Mucosa of descending colon (tissue), 3 donors: ENCODE measurements around the gene PFKFB1. TPM values are rescaled to one million over a fixed set of nuclear protein-coding genes. Genes with fewer than 3 reads are reported as not detected.

Experiments used
- ATAC-seq: fragments of 200-7000 bp; cut with Tn5 transposase; one replicate; pipeline ENCODE4 v1.9.1; 2020; ENCODE audit warnings: mild to moderate bottlenecking, moderate library complexity
- DNase-seq, 3 donors: peaks; one replicate each; pipeline ENCODE4 v3.0.0-alpha.2; 2020
- H3K36me3 ChIP-seq: fragments of 200-600 bp; one replicate; pipeline ENCODE4 v1.8.0; 2021; ENCODE audit warnings: low read depth, mild to moderate bottlenecking
- H3K4me1 ChIP-seq: fragments of 200-600 bp; one replicate; pipeline ENCODE4 v1.8.0; 2021; ENCODE audit warnings: low read depth, mild to moderate bottlenecking
- H3K4me3 ChIP-seq: fragments of 200-600 bp; one replicate; pipeline ENCODE4 v1.8.0; 2021; ENCODE audit warnings: mild to moderate bottlenecking
- H3K9me3 ChIP-seq: fragments of 200-600 bp; one replicate; pipeline ENCODE4 v1.8.0; 2021; ENCODE audit warnings: mild to moderate bottlenecking
- intact Hi-C, 2 donors: fragments of 100-400 bp; cut with DNase I in 1 of 2; cut with micrococcal nuclease in 1 of 2; formaldehyde crosslinking; loops; one replicate each; pipeline versions ENCODE4 v1.11.0 to v1.11.1; 2022; cut with DNase I, micrococcal nuclease
- total RNA-seq, 3 donors: library from RNA; stranded (reverse); fragmentation: NEBNext Ultra II Directional in 2 of 3; extraction: Animal tissue kit (Norgen Biotek cat#: 25700) in 2 of 3; gene quantifications; one replicate each; pipeline versions ENCODE4 v1.2.1 to v1.2.4, GENCODE V29; 2021 to 2023
- TF ChIP-seq, protein P1 (sequence below): fragments of 200-600 bp; IDR thresholded peaks from one replicate; pipeline ENCODE4 v1.8.0; 2022; ENCODE audit warnings: antibody characterized with exemption, mild to moderate bottlenecking
- donor health status: DM: no; HTN: no; CAD: no; lungs with moderate emphysema.
- donor health status: DM: no; HTN: no; CAD: no.
- donor health status: DM: no; HTN: yes; CAD: no.

Gene PFKFB1
- total RNA-seq, 3 donors from 2014 or later = 0.19 to 0.29 TPM; not detected in 1

DNA sequence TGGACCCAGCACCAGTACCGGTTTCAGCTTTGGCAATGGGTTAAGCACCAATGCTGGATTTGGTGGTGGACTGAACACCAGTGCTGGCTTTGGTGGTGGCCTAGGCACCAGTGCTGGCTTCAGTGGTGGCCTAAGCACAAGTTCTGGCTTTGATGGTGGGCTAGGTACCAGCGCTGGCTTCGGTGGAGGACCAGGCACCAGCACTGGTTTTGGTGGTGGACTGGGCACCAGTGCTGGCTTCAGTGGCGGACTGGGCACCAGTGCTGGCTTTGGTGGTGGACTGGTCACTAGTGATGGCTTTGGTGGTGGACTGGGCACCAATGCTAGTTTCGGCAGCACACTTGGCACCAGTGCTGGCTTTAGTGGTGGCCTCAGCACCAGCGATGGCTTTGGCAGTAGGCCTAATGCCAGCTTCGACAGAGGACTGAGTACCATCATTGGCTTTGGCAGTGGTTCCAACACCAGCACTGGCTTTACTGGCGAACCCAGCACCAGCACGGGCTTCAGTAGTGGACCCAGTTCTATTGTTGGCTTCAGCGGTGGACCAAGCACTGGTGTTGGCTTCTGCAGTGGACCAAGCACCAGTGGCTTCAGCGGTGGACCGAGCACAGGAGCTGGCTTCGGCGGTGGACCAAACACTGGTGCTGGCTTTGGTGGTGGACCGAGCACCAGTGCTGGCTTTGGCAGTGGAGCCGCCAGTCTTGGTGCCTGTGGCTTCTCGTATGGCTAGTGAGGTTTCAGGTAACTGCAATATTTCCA, 63.5 kb downstream of the PFKFB1 start:
- intact Hi-C loops = no loop called here
- no peak for DNase-seq
- H3K36me3 ChIP-seq = no peaks in the 10 kb centered on the region
- TF ChIP-seq, protein P1, sequence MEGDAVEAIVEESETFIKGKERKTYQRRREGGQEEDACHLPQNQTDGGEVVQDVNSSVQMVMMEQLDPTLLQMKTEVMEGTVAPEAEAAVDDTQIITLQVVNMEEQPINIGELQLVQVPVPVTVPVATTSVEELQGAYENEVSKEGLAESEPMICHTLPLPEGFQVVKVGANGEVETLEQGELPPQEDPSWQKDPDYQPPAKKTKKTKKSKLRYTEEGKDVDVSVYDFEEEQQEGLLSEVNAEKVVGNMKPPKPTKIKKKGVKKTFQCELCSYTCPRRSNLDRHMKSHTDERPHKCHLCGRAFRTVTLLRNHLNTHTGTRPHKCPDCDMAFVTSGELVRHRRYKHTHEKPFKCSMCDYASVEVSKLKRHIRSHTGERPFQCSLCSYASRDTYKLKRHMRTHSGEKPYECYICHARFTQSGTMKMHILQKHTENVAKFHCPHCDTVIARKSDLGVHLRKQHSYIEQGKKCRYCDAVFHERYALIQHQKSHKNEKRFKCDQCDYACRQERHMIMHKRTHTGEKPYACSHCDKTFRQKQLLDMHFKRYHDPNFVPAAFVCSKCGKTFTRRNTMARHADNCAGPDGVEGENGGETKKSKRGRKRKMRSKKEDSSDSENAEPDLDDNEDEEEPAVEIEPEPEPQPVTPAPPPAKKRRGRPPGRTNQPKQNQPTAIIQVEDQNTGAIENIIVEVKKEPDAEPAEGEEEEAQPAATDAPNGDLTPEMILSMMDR = no peak
- no peaks in the 10 kb centered on the region for H3K9me3 ChIP-seq
- H3K4me1 ChIP-seq = no peaks in the 10 kb centered on the region
- no peak for ATAC-seq
- H3K4me3 ChIP-seq = no peak overlapping the region

DNA sequence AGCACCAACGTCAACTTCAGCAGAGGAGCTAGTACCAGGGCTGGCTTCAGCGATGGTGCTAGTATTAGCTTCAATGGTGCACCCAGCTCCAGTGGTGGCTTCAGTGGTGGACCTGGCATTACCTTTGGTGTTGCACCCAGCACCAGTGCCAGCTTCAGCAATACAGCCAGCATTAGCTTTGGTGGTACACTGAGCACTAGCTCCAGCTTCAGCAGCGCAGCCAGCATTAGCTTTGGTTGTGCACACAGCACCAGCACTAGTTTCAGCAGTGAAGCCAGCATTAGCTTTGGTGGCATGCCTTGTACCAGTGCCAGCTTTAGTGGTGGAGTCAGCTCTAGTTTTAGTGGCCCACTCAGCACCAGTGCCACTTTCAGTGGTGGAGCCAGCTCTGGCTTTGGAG, 65.1 kb downstream of the PFKFB1 start:
- ATAC-seq (no peak), DNase-seq (no peak)
- Histone ChIP-seq H3K4me1 (no peaks in the 10 kb centered on the region), H3K4me3 (no peak overlapping the region), H3K36me3 (no peaks in the 10 kb centered on the region), H3K9me3 (no peaks in the 10 kb centered on the region)
- TF ChIP-seq, protein P1 = no peak
- intact Hi-C loops = no loop called here

DNA sequence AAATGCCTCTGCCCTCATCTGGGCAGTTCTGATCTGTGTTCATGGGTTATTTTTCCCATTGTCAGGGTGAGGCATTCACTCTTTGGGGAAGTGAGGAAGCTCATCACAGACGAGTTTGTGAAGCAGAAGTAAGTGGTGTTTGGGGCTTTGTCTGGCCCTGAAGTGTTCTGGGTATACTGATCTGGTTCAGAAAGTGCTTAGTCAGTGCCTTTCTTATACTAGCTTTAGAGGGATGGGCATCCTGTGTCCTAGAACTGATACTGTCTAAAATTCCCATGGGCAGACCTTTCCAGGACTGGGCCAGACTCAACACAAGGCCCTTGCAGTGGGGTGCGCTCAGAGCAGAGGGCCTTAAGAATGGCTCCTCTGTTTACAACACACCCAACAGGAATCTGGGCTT, 67.0 kb downstream of the PFKFB1 start:
- DNase-seq (no peak), ATAC-seq (no peak)
- TF ChIP-seq, protein P1 = no peak
- H3K4me3 ChIP-seq = no peak overlapping the region
- no peaks in the 10 kb centered on the region for H3K36me3 ChIP-seq
- no peaks in the 10 kb centered on the region for H3K4me1 ChIP-seq
- H3K9me3 ChIP-seq = no peaks in the 10 kb centered on the region
- intact Hi-C loops = no loop called here

DNA sequence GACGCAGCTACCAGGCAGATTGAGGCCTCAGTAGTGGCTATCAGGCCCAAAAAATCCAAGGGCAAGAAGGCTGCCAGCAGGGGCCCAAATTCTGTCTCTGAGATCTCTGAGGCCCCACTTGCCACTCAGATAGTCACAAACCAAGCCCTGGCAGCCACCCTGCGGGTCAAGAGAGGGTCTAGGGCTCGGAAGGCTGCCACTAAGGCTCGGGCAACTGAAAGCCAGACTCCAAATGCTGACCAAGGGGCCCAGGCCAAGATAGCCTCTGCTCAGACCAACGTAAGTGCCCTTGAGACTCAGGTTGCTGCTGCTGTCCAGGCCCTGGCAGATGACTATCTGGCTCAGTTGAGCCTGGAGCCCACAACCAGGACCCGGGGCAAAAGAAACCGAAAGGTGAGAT, 70.6 kb downstream of the PFKFB1 start:
- DNase-seq = no peak
- H3K4me3 ChIP-seq = no peak overlapping the region
- TF ChIP-seq, protein P1 = no peak
- H3K36me3 ChIP-seq = no peaks in the 10 kb centered on the region
- intact Hi-C loops = no loop called here
- H3K9me3 ChIP-seq = no peaks in the 10 kb centered on the region
- no peak for ATAC-seq
- H3K4me1 ChIP-seq = no peaks in the 10 kb centered on the region

DNA sequence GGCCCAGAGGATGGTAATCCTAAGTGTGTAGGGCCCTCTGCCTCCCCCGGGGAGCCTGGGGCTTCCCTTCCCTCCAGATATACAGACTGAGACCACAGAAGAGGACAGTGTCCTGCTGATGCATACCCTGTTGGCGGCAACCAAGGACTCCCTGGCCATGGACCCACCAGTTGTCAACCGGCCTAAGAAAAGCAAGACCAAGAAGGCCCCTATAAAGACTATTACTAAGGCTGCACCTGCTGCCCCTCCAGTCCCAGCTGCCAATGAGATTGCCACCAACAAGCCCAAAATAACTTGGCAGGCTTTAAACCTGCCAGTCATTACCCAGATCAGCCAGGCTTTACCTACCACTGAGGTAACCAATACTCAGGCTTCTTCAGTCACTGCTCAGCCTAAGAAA, 71.4 kb downstream of the PFKFB1 start:
- Histone ChIP-seq H3K4me3 (no peak overlapping the region), H3K36me3 (no peaks in the 10 kb centered on the region), H3K4me1 (no peaks in the 10 kb centered on the region), H3K9me3 (no peaks in the 10 kb centered on the region)
- TF ChIP-seq, protein P1 = no peak
- DNase-seq (no peak), ATAC-seq (no peak)
- intact Hi-C loops = no loop called here
